GM18520 (cell line): ENCODE data around the gene OSBPL6.

Experiments
- ATAC-seq: cut with Tn5 transposase; IDR thresholded peaks from one replicate; pipeline ENCODE4 v1.9.1; 2021; ENCODE audit not compliant: unreplicated experiment

Gene OSBPL6

GRCh38 chr2:178269438-178270224 is 75.3 kb downstream of the OSBPL6 start:
- ATAC-seq: no peak

GRCh38 chr2:178270338-178270737 is 76.0 kb downstream of the OSBPL6 start:
- no peak for ATAC-seq

- ATAC-seq: no peak
These were observed 76.8 kb downstream of the OSBPL6 start for GRCh38 chr2:178271094-178271493.

DNA sequence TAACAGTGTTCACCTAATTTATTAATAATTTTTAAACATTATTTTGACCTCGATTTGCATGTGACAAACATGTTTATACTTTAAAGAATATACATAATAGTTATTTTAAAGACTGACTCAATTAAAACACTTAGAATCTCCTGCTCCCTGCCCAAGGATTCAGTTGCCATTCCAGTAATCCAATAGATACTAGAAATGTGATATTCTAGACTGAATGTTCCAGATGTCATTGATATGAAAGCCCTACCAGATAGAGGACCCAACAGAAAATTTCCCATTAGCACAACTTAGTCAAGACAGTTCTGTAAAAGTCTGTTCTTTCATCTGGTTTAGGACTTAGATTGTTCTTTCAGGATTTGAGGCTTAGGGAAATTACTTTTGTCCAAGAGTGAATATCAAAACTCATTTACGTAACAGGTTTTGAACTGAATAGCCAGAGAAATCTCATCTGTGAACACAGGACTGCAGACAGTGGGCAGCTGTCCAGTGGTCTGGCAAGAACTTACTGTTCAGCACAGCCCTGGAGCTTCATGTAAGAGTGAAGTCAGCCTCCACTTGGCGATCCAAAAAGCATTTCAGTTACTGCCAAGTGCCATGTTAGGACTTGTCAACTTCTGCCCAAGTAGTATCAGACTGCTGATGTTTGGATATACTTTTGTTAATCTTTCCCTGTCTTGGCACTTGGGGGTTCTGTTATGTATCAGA is 77.5 kb downstream of the OSBPL6 start:
- no peak for ATAC-seq

- no peak for ATAC-seq
These were observed 79.6 kb downstream of the OSBPL6 start for GRCh38 chr2:178273787-178274360.

- ATAC-seq: no peak
These were observed 81.3 kb downstream of the OSBPL6 start for GRCh38 chr2:178275600-178275999.

- ATAC-seq: no peak
These were observed 83.5 kb downstream of the OSBPL6 start for GRCh38 chr2:178277741-178278197.

DNA sequence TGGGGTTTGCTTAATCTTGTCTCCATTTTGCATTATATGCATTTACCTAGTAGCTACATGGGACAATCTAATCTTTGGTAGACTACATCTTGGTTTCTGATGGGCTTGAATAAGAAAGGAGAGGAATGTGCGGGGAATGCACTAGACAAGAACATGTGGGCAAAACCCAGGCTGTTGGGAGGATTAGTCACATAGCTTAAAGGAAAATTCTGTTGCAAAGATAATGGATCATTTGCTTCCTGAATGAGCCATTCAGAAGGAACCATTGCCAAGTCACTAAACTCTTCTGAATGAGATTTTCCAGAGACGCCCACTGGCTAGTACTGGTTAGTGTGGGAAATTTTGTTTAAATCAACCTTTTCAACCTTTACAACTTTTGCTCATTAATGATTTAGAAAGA is 84.8 kb downstream of the OSBPL6 start:
- ATAC-seq: no peak

DNA sequence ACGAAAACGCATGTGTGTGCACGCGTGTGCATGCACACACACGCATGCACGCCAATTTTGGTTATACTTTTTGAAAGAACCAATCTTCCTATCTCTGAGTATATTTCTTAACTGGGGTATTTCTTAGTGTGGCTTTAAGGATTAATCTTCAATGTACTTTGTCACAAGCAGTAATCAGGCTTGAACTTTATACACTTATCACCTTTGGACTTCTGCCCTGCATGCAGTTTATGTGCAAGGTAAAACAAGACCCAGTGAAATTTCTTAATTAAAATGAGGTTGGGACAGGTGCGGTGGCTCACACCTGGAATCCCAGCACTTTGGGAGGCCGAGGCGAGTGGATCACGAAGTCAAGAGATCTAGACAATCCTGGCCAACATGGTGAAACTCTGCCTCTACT is 85.3 kb downstream of the OSBPL6 start:
- no peak for ATAC-seq

DNA sequence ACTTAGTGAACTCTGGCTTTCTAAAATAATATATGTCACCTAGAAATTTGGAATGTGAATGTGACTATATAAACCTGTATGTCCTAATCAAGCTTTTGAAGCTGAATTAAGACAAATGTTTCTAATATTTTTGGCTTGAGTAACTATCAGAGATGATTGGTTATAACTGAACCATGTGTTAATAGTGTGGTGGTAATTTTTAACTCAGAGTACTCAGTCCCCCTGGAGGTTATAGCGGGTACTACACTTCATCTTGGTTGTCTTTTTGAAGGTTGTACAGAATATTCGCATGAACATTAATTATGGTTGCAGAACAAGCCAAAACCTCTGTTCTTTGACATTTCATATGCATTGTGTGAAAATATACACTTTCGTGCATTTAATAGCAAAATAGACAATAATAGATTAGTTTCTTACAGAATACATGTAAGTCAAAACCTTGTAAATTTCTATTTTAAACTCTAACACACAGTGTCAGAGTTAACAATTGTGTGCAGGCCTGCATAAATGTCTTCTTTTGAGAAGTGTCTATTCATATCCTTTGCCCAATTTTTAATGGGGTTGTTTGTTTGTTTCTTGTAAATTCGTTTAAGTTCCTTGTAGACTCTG is 86.0 kb downstream of the OSBPL6 start:
- ATAC-seq: peak; percentile 82

GRCh38 chr2:178282075-178282815 is 87.9 kb downstream of the OSBPL6 start:
- no peak for ATAC-seq

GRCh38 chr2:178283341-178283918 is 89.1 kb downstream of the OSBPL6 start:
- ATAC-seq: no peak

- ATAC-seq: no peak
These were observed 90.4 kb downstream of the OSBPL6 start for GRCh38 chr2:178284613-178285286.

- ATAC-seq: no peak
These were observed 90.9 kb downstream of the OSBPL6 start for GRCh38 chr2:178285287-178285615.

DNA sequence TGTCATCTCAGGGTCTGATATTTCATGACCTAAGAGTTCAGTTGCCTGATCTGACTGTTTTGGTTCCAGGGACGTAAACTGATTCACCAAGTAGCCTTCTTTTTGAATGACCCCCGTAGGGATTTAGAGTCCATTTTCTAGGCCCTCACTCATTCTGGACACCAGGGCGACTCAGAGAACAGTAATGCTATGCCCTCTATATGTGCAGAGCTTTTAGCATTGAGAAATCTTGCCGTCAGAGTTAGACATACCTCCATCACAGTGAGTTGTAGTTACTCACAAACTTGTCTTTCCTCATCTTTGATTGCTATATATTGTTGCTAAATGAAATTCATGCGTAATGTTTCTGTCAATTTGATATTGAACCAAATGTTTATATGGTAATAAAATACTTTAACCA is 92.3 kb downstream of the OSBPL6 start:
- no peak for ATAC-seq

GRCh38 chr2:178287652-178288344 is 93.5 kb downstream of the OSBPL6 start:
- no peak for ATAC-seq

GRCh38 chr2:178291703-178292102 is 97.4 kb downstream of the OSBPL6 start:
- no peak for ATAC-seq

DNA sequence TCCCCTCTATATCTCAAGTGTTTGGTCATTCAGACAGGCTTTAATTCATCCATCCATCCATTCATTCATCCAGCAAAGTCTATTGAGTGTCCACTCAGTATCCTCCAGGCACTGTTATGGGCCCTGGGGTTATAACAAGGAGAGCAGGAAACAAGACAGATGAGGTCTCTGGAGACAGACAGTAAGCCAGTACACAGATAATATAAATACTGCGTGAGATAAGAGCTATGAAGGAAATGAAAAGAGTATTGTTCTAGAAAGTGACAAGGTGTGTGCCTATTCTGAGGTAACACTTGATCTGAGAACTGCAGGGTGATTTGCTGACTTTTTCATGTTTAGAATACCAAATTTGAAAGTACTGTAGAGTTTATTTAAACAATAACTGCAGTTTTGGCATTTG is 98.3 kb downstream of the OSBPL6 start:
- no peak for ATAC-seq

GRCh38 chr2:178295115-178295514 is 100.8 kb downstream of the OSBPL6 start:
- ATAC-seq: no peak

DNA sequence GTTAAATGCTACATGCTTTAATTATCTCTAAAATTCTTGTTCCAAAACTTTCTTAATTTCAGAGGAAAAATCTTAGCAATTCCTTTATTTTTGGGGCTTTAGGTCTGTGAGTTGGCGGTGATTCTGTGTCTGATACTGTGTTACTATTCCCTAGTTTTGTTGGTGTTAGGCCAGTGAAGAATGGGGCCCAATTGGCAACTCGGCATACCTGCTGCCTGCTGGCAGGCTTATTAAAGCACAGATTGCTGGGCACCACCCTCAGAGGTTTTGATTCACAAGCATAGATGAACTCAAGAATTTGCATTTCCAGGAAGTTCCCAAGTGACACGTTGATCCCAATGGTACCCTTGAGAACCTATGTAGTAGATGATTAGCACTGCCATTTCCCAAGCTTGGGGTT is 101.6 kb downstream of the OSBPL6 start:
- ATAC-seq: no peak
